A673 (cell line): ENCODE measurements around the gene TENM4.

ENCODE experiments used
- CTCF ChIP-seq: fragments of 300-800, 200-600 bp; sonication (generic); conservative IDR thresholded peaks from 2 replicates; pipeline ENCODE4 v1.5.1; 2017; ENCODE audit warnings: low read depth, mild to moderate bottlenecking, antibody characterized with exemption, low read length, moderate library complexity, mixed read lengths
- EZH2 ChIP-seq: fragments of 200-600 bp; sonication (generic); IDR thresholded peaks from 2 replicates; pipeline ENCODE4 v1.6.1; 2017; ENCODE audit warnings: borderline replicate concordance, low read depth, mild to moderate bottlenecking, mixed read lengths, antibody characterized with exemption, low read length; ENCODE audit not compliant: poor library complexity, severe bottlenecking

- TF ChIP-seq CTCF (no peak), EZH2 (no peak)
Measured at GRCh38 chr11:78676026-78676557, 764.7 kb downstream of the TENM4 start.
